Natural killer cell treated with Interleukin-12 subunit alpha and Interleukin-12 subunit beta and Interleukin-15 and Interleukin-18, amount 100 ng/mL, for 72 hours (primary cell): Measurements from ENCODE around the gene PXDC1. TPM values are rescaled to one million over a fixed set of nuclear protein-coding genes. Genes with fewer than 3 reads are reported as not detected.

Experiments used
- ATAC-seq, 2 donors: fragments of 150-1000 bp; cut with Tn5 transposase in 1 of 2; sonication (Bioruptor Pico), chemical (Tn5 transposase) in 1 of 2; 2 replicates each; pipeline ENCODE4 v1.10.0; 2021
- DNase-seq: peaks from one replicate; pipeline ENCODE4 v3.0.0; 2022; ENCODE audit warnings: low spot score
- H3K27ac Mint-ChIP-seq, 2 donors: 1 replicate in 1 of 2; 2 replicates in 1 of 2; pipeline ENCODE4 v1.8.0; 2022; ENCODE audit warnings: mixed read lengths in 2 of 2, mild to moderate bottlenecking in 1 of 2, moderate library complexity in 1 of 2
- H3K27me3 Mint-ChIP-seq, 2 donors: 1 replicate in 1 of 2; 2 replicates in 1 of 2; pipeline ENCODE4 v1.8.0; 2022; ENCODE audit warnings: mixed read lengths in 2 of 2
- H3K36me3 Mint-ChIP-seq: one replicate; pipeline ENCODE4 v1.8.0; 2022; ENCODE audit warnings: mixed read lengths
- H3K4me1 Mint-ChIP-seq, 2 donors: 1 replicate in 1 of 2; 2 replicates in 1 of 2; pipeline ENCODE4 v1.8.0; 2022; ENCODE audit warnings: low read depth in 2 of 2, mixed read lengths in 2 of 2, mild to moderate bottlenecking in 1 of 2
- H3K4me3 Mint-ChIP-seq: one replicate; pipeline ENCODE4 v1.8.0; 2022; ENCODE audit warnings: mixed read lengths
- H3K9me3 Mint-ChIP-seq: 2 replicates; pipeline ENCODE4 v1.8.0; 2022; ENCODE audit warnings: mixed read lengths
- total RNA-seq, 2 donors: library from RNA; stranded (reverse); gene quantifications; one replicate each; pipeline ENCODE4 v1.2.3, GENCODE V29; 2022

The PXDC1 gene
- total RNA-seq, 2 donors from 2014 or later = 0.62 to 2.3 TPM

DNA sequence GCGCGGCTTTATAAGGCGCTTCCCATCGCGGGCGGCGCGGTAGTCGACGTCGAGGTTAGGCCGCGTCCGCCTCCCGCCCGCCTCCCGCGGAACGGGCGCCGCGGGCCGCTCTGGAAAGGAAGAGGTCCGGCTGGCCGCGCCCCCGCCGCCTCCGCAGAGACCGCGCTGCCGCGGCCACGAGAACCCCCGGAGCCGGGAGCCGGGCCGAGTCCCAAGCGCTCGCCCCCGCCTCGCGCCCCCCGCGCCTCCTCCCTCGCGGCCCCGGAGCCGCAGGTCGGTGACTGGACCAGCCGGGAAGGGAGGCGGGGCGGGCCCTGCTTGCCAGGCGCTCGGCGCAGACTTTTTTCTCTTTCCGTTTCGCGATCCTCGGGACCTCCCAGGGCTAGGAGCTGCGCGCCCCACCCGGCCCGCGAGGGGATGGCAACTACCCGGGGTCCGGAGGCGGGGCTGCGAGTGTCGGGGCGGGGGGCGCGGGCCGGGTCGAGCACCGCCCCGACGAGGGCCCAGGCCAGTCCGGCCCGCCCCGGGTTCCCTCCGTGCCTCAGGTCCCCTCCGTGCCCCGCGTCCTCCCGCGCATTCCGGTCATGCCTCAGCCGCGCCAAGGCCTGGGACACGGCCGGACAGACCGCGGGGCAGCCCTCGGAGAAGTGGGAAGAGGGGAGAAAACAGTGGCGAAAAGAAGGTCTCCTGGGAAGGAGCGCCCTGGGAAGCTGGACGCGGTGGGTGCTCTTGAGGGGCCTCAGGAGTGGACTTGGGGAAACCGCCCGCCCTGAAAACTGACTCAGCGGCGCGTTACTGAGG, 417 bp upstream of the PXDC1 start:
- H3K27ac Mint-ChIP-seq = no peak overlapping the region
- DNase-seq (peak; percentile 83), ATAC-seq (peak; percentile 80 to 87)
- peaks cover 25 to 28% of the 10 kb centered on the region in 2 donors for H3K27me3 Mint-ChIP-seq
- peaks cover 0 to 3% of the 10 kb centered on the region in 2 donors for H3K4me1 Mint-ChIP-seq
- no peaks in the 10 kb centered on the region for H3K9me3 Mint-ChIP-seq
- H3K36me3 Mint-ChIP-seq = no peaks in the 10 kb centered on the region
- no peak overlapping the region for H3K4me3 Mint-ChIP-seq

DNA sequence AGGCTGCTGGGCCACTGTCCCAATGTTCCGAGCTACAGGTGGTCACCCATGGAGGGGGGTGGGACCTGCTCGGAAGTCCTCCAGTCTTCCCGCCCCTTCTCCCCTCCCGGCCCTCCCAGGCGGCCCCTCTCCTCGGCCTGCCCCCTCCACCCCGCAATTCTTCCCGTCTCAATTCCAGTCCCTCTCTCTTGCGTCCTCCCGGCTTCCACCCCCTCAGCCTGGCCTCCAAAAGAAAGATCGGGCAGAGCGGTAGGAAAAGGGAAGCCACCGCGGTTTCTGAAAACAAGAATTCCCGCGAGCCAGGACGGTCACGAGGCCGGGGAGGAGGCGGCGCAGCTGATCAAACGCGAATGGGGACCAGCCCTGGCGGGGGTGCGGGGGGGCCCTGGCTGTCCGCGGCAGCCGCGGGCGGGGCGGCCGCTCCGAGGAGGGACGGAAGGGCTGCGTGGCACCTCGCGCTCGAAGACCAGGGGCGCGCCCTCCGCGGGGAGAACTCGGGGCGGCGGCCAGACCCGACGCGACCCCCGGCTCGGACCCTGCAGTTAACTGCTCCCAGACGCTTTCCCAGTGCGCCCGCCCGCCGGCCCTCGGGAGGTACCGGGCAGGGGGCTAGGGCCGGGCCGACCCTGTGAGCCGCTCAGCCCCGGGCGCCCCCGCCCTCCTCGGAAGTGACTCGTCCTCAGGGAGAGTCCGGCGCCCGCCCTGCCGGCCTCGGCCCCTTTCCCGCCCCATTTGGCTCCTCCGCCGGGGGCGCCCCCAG, 1.0 kb downstream of the PXDC1 start:
- Mint-ChIP-seq H3K27ac (no peak overlapping the region), H3K4me3 (peak overlapping the region; percentile 25), H3K4me1 (peaks cover 0 to 3% of the 10 kb centered on the region in 2 donors), H3K27me3 (peaks cover 25 to 30% of the 10 kb centered on the region in 2 donors), H3K9me3 (no peaks in the 10 kb centered on the region), H3K36me3 (no peaks in the 10 kb centered on the region)
- DNase-seq (peak; percentile 69), ATAC-seq (no peak)

DNA sequence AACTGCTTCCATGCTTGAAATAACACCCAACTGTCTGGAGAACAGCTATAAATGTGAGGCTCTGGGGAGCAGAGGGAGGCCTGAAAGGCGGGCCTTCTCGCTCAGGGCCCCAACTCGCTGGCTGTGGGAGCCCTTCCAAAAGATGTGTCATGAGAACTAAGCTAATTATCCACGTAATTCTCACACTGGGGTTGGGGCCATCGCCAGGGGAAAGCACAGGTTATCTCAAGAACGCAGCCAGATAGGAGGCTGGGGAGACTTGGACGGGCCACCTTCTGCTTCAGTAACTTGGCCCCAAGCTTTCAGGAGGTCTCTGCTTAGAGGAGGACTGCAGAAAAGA, 1.6 kb downstream of the PXDC1 start:
- peak overlapping the region; percentile 25 for H3K4me3 Mint-ChIP-seq
- no peaks in the 10 kb centered on the region for H3K36me3 Mint-ChIP-seq
- H3K27me3 Mint-ChIP-seq = peaks cover 25 to 30% of the 10 kb centered on the region in 2 donors
- H3K4me1 Mint-ChIP-seq = peaks cover 0 to 3% of the 10 kb centered on the region in 2 donors
- ATAC-seq = no peak
- no peaks in the 10 kb centered on the region for H3K9me3 Mint-ChIP-seq
- no peak overlapping the region for H3K27ac Mint-ChIP-seq
- no peak for DNase-seq

DNA sequence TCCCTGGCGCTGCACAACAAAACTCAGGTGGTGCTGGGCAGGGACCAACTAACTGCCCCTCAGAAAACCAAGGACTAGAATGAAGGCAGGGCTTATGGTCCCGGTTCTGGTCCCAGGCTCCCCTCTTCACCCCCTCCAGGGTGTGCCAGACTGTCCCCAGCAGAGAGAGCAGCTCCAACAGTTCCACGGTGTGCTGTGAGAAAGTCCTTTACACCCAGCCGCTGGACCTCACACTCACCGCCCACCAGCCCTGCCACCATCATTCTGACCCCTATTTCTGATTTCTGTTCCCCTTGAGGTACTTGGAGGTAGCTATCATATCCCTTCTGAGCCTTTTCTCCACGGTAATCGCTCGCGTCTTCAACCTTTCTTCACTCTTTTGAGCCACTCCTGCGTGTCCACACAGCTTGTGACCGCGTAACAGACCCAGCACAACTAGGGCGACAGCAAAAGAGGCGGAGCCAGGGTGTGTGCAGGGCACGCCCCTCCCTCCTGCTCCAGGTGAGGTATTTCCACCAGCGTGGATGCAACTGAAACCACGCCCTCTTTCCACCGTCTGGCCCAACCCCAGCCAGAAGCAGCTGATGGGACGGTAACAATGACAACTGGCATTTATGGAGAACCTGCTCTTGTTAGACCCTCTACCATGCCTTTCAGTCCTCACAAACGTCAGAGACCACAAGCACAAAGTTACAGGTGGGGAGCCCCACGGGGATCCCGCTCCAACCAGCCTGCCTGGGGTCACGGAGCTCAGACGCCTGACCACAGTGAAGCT, 2.3 kb downstream of the PXDC1 start:
- Mint-ChIP-seq H3K36me3 (no peaks in the 10 kb centered on the region), H3K27ac (no peak overlapping the region), H3K9me3 (no peaks in the 10 kb centered on the region), H3K27me3 (peaks cover 25 to 30% of the 10 kb centered on the region in 2 donors), H3K4me1 (peaks cover 0 to 3% of the 10 kb centered on the region in 2 donors), H3K4me3 (peak overlapping the region; percentile 25)
- DNase-seq (no peak), ATAC-seq (no peak)

DNA sequence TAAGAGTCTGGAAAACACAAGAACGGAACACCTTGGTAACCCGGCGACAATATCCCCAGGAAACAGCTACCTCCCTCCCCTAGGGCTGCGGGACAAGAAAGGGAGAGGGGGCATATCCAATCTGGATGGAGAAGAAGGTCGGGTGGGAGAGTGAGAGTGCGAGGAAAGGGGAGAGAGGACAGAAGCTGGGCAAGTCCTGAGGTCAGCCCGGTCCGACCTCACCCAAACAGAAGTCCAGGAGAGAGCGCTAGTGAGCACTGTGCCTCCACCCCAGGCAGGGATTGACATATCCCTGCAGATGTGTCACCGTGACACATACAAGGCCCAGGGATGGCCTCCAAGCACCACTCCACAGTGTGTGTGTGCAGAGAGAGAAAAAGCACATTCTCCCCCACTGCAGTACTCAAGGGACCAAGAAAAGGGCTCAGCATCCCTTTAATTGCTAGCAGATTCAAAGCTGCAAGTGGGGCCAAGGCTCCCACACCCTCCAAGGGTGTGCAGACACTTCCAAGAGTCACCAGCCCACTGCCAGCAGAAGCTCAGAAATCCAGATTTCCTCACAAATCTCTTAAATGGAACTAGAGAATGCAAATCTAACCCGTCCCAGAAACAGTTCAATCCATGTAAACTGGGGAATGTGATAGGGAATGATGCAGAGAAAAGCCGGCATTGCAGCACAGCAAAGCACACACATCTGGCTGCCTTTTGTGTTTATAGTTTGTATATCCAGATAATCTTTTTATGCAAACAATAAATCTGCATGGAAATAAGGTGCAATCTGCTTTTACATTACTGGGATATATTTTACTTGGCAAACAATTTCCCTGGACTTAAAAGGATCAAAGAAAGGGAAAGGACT, 3.1 kb downstream of the PXDC1 start:
- ATAC-seq = peak in 1 of 2 donors; percentile 56
- Mint-ChIP-seq H3K36me3 (no peaks in the 10 kb centered on the region), H3K27me3 (peaks cover 25% of the 10 kb centered on the region in 2 donors), H3K4me3 (no peak overlapping the region), H3K4me1 (peaks cover 0 to 3% of the 10 kb centered on the region in 2 donors), H3K27ac (no peak overlapping the region), H3K9me3 (no peaks in the 10 kb centered on the region)
- no peak for DNase-seq

DNA sequence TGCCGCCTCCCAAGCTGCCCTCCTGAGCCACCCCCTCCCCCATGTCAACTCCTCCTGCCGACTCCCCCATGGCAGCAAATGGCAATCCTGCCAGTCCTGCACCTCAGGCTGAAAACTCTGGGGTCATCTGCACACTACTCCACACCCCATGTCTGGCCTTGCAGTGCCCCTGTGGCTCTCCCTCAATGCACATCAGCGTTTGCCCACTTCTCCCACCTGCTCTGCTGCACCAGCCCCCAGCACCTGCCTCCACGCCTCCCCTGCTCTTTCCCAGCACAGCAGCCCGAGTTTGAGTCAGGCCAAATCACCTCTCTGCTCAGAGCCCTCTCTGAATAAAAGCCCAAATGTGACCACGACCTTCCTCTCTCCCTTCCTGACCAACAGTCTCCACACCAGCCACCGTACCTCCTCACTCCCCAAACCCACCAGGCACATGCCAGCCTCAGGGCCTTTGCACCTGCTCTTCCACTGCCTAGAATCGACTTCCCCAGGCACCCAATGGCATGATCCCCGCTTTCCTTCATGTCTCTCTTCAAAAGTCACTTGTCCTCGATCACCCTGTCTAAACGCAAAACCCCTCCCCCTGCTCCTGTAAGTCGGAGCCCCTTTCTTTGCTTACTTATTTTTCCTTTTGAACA, 4.3 kb downstream of the PXDC1 start:
- DNase-seq = no peak
- Mint-ChIP-seq H3K36me3 (no peaks in the 10 kb centered on the region), H3K27me3 (peaks cover 15 to 17% of the 10 kb centered on the region in 2 donors), H3K4me3 (no peak overlapping the region), H3K9me3 (no peaks in the 10 kb centered on the region), H3K27ac (no peak overlapping the region), H3K4me1 (peaks cover 10 to 11% of the 10 kb centered on the region in 2 donors)
- ATAC-seq = no peak

DNA sequence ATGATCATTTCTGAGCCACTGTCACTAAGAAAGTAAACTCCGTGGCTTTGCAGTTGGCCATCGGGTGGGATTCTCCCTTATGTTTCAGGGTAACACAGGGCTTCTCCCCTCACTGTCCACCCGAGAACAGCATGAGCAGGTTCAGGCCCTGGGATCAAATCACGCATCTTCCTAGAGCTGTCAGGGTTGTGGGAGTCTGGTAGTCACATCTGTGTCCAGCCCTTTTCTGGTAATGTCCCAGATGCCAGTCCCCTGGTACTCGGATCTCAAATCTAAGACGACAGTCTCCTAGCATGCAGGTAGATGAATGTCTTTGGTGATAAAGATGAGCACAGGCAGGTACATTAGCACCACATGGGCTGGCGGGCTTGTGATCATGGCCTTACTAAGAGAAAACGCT, 4.8 kb downstream of the PXDC1 start:
- Mint-ChIP-seq H3K27ac (no peak overlapping the region), H3K9me3 (no peaks in the 10 kb centered on the region), H3K4me1 (peaks cover 11 to 14% of the 10 kb centered on the region in 2 donors), H3K36me3 (no peaks in the 10 kb centered on the region), H3K4me3 (no peak overlapping the region), H3K27me3 (peaks cover 19 to 21% of the 10 kb centered on the region in 2 donors)
- DNase-seq = no peak
- no peak for ATAC-seq

DNA sequence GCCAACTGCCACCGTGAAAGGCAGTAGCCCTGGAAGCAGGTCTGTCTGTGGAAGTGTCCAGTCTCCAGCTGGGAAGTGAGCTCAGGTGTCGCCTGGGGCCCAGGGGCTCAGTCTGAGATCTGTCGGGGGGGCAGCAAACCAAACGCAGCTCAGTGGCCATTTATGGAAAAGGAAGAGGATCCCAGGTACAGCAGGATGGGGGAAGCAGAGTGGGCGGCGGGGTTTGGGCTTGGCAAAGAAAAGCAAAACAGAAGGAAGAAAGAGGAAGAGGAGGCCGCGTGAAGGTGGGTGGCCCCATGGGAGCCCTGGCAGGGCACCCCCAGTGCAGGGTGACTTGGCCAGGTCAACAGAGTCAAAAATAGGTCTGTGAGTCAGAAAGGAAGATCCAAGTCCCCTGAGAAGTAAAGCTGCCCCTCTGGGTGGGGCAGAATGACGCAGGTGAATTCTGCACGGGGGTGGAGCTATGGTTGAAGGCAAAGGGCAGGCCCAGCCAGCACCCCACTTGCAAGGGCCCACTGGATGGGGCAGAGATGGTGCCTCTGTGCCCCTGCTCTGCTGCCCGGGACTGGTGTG, 5.3 kb downstream of the PXDC1 start:
- peaks cover 21% of the 10 kb centered on the region in 2 donors for H3K27me3 Mint-ChIP-seq
- H3K4me1 Mint-ChIP-seq = peaks cover 11 to 14% of the 10 kb centered on the region in 2 donors
- H3K4me3 Mint-ChIP-seq = no peak overlapping the region
- H3K9me3 Mint-ChIP-seq = no peaks in the 10 kb centered on the region
- H3K27ac Mint-ChIP-seq = no peak overlapping the region
- DNase-seq = no peak
- ATAC-seq = no peak
- no peaks in the 10 kb centered on the region for H3K36me3 Mint-ChIP-seq

DNA sequence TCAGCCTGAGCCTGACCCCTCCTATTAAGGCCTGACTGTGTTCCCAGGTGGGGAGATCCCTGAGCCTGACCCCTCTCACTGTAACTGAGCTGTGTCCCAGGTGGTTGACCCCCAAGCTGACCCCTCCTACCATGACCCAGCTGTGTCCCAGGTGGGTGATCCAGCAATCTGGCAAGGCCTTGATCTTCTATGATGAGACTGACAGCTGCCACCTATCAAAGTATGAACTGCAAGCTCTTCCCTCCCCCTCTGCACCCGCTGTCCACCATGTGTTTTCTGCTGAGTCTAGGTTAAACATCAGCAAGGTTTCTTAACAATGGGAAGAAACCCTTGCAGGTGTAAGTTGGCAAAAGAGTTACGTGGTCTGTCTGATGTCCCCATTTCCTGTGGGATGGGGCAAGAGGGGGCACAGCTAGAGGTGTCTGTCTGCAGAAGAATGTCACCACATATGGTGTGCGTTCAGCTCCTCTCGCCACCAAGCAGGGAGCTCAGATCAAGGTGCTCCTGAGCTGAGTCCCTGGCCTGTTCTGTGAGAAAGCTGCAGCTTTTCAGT, 5.9 kb downstream of the PXDC1 start:
- no peak for ATAC-seq
- H3K4me1 Mint-ChIP-seq = peaks cover 11 to 14% of the 10 kb centered on the region in 2 donors
- H3K4me3 Mint-ChIP-seq = no peak overlapping the region
- peaks cover 21% of the 10 kb centered on the region in 2 donors for H3K27me3 Mint-ChIP-seq
- no peak for DNase-seq
- H3K36me3 Mint-ChIP-seq = no peaks in the 10 kb centered on the region
- H3K27ac Mint-ChIP-seq = no peak overlapping the region
- H3K9me3 Mint-ChIP-seq = no peaks in the 10 kb centered on the region

DNA sequence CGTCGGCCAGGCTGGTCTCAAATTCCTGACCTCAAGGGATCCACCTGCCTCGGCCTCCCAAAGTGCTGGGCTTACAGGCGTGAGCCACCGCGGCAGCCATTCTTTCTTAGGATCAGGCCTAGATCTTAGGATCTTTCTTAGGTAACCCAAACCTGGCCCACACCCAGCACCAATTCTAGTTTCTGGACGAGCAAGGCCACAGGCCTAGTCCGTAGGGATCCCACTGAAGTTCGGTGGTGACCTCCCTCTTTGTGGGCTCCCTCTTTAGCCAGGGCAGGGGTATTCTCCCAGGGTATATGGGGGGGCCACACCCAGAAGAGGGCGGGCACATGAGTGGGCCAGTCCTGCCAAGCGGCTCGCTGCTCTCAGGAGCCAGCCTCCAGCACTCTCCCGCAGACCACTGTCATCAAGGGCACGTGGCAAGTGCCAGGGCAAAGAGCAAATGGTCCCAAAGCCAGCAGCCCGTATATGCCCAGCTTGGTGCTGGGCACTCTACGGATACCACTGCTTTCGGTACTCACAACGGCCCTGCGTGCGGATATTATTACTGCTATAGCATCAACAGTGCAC, 6.5 kb downstream of the PXDC1 start:
- no peak for DNase-seq
- peaks cover 21% of the 10 kb centered on the region in 2 donors for H3K27me3 Mint-ChIP-seq
- H3K4me1 Mint-ChIP-seq = peaks cover 11 to 14% of the 10 kb centered on the region in 2 donors
- no peaks in the 10 kb centered on the region for H3K9me3 Mint-ChIP-seq
- no peak for ATAC-seq
- no peaks in the 10 kb centered on the region for H3K36me3 Mint-ChIP-seq
- no peak overlapping the region for H3K27ac Mint-ChIP-seq
- no peak overlapping the region for H3K4me3 Mint-ChIP-seq

DNA sequence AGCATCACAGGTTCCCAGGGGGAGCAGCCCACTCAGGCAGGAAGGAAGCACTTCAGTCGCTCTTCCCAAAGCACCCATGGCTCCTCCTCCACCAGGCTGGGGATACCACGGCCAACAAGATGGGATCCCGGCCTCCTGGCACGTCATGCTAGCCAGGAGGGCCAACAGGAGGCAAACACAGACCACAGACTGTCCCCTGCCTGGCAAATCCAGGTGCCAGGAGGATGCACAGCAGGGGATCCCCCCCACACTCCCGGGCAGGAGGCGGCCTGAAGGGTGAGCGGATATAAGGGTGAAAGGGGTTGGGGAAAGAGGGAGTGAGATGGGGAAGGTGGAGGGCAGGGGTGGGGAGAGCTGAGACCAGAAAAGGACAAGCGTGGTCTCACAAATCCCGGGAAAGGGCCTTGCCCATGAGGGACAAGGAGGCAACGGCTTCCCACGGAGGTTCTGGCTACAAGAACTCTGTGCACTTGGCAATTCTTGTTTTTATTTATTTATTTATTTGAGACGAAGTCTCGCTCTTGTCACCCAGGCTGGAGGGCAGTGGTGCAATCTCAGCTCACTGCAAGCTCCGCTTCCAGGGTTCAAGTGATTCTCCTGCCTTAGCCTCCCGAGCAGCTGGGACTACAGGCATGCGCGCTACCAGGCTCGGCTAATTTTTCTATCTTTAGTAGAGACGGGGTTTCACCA, 7.2 kb downstream of the PXDC1 start:
- Mint-ChIP-seq H3K27me3 (peaks cover 19 to 20% of the 10 kb centered on the region in 2 donors), H3K4me1 (peaks cover 11 to 14% of the 10 kb centered on the region in 2 donors), H3K27ac (no peak overlapping the region), H3K9me3 (no peaks in the 10 kb centered on the region), H3K4me3 (no peak overlapping the region), H3K36me3 (no peaks in the 10 kb centered on the region)
- no peak for ATAC-seq
- DNase-seq = no peak
